Esophagus muscularis mucosa (tissue), 4 donors: ENCODE measurements around the gene LRRC27. TPM values are rescaled to one million over a fixed set of nuclear protein-coding genes. Genes with fewer than 3 reads are reported as not detected.

Source experiments
- DNase-seq: peaks from one replicate; pipeline ENCODE4 v3.0.0-alpha.2; 2017; ENCODE audit errors: extremely low spot score
- H3K27ac ChIP-seq, 4 donors: fragments of 200-600 bp; sonication (generic); replicated peaks in 1 of 4; 1 replicate in 3 of 4; 2 replicates in 1 of 4; pipeline ENCODE4 v1.5.1; 2016 to 2019; ENCODE audit warnings: mild to moderate bottlenecking in 1 of 4
- H3K27me3 ChIP-seq, 4 donors: fragments of 200-600 bp; sonication (generic); one replicate each; pipeline versions ENCODE4 v1.5.1 to v1.6.0; 2016 to 2019
- H3K36me3 ChIP-seq, 4 donors: fragments of 200-600 bp; sonication (generic); one replicate each; pipeline ENCODE4 v1.5.1; 2016 to 2019
- H3K4me1 ChIP-seq, 4 donors: fragments of 200-600 bp; sonication (generic); one replicate each; pipeline ENCODE4 v1.5.1; 2016 to 2019
- H3K4me3 ChIP-seq, 4 donors: fragments of 200-600 bp; sonication (generic); 1 replicate in 2 of 4; 2 replicates in 2 of 4; pipeline ENCODE4 v1.5.1; 2016 to 2019; ENCODE audit warnings: mild to moderate bottlenecking in 4 of 4, moderate library complexity in 1 of 4
- H3K9me3 ChIP-seq, 4 donors: fragments of 200-600 bp; sonication (generic); 1 replicate in 3 of 4; 2 replicates in 1 of 4; pipeline ENCODE4 v1.5.1; 2016 to 2019
- CTCF ChIP-seq, 3 experiments: fragments of 200-600 bp in 2 of 3; fragments of 450-650 bp in 1 of 3; sonication (generic) in 2 of 3; IDR thresholded peaks; one replicate each; pipeline ENCODE4 v1.5.1; 2017 to 2019; ENCODE audit warnings: antibody characterized with exemption in 3 of 3, mild to moderate bottlenecking in 2 of 3, moderate library complexity in 1 of 3
- EP300 ChIP-seq: sonication (generic); formaldehyde crosslinking; IDR thresholded peaks from one replicate; pipeline ENCODE4 v1.6.1; 2017; ENCODE audit warnings: antibody characterized with exemption
- POLR2A ChIP-seq: fragments of 450-650 bp; IDR thresholded peaks from one replicate; pipeline ENCODE4 v1.6.1; 2017; ENCODE audit warnings: antibody characterized with exemption, moderate library complexity, mild to moderate bottlenecking, low read depth
- POLR2AphosphoS5 ChIP-seq, 2 donors: sonication (generic); formaldehyde crosslinking; IDR thresholded peaks; one replicate each; pipeline ENCODE4 v1.6.1; 2017; ENCODE audit warnings: antibody characterized with exemption in 2 of 2
- WGBS: methylation state at CpG from one replicate; pipeline ENCODE4 v1.1.5; 2018; 5-methylcytosine and 5-hydroxymethylcytosine counted together
- intact Hi-C: fragments of 100-400 bp; cut with DNase I; formaldehyde crosslinking; loops from one replicate; pipeline ENCODE4 v1.15.1; 2023
- total RNA-seq, 4 donors: library from RNA; depleted of rRNA; stranded (reverse); fragments of >200 nt; gene quantifications; one replicate each; pipeline versions ENCODE4 v1.1.0 to v1.2.1, GENCODE V29; 2016

The LRRC27 gene
- total RNA-seq, 4 donors from 2014 or later: 5.8 to 19.1 (median 9.5) TPM

DNA sequence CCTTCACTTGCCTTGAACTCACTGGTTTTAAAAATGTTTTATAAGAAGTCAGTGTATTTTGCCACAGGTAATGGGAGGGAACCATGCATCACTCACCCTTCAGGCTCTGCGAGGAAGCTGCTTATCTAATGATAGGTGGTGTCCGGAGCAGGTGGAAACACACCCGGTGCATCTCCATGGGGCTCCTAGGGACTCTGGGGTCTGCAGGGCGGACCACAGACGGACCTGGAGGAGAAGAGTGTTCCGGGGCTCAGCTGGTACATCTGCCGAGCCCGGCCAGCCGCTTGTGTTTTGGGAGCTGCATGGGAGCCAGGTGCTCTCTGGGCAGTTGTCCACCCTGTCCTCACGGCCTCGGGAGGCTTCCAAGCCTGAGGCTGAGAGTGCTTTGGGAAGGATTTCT lies 7.3 kb downstream of the LRRC27 start:
- no peak for DNase-seq
- Histone ChIP-seq H3K27me3 (no peaks in the 10 kb centered on the region), H3K4me3 (no peak overlapping the region), H3K4me1 (peaks cover 0 to 8% (median 2%) of the 10 kb centered on the region in 4 donors), H3K9me3 (no peaks in the 10 kb centered on the region), H3K27ac (no peak overlapping the region), H3K36me3 (peaks cover 0 to 55% (median 10%) of the 10 kb centered on the region in 4 donors)
- no peak for TF ChIP-seq POLR2AphosphoS5 (IDR thresholded peaks at IDR 0.05)
- no peak for TF ChIP-seq CTCF (IDR thresholded peaks at IDR 0.05)
- TF ChIP-seq EP300: no peak
- no peak for TF ChIP-seq POLR2A
- WGBS: 97% methylated on average over 10 of the region's 11 CpGs
- intact Hi-C loops: no loop called here

- peaks cover 0 to 5% (median 2%) of the 10 kb centered on the region in 4 donors for H3K4me1 ChIP-seq
- peaks cover 0 to 64% (median 23%) of the 10 kb centered on the region in 4 donors for H3K36me3 ChIP-seq
- TF ChIP-seq POLR2AphosphoS5 (IDR thresholded peaks at IDR 0.05): no peak
- no peak for TF ChIP-seq POLR2A
- no peak for TF ChIP-seq EP300
- TF ChIP-seq CTCF (IDR thresholded peaks at IDR 0.05): no peak
- H3K27me3 ChIP-seq: no peaks in the 10 kb centered on the region
- H3K9me3 ChIP-seq: no peaks in the 10 kb centered on the region
- intact Hi-C loops: no loop called here
- 98% methylated on average over 6 of the region's 6 CpGs for WGBS
- DNase-seq: no peak
- no peak overlapping the region for H3K4me3 ChIP-seq
- H3K27ac ChIP-seq: no peak overlapping the region
Measured at GRCh38 chr10:132341017-132341416, 9.0 kb downstream of the LRRC27 start.

DNA sequence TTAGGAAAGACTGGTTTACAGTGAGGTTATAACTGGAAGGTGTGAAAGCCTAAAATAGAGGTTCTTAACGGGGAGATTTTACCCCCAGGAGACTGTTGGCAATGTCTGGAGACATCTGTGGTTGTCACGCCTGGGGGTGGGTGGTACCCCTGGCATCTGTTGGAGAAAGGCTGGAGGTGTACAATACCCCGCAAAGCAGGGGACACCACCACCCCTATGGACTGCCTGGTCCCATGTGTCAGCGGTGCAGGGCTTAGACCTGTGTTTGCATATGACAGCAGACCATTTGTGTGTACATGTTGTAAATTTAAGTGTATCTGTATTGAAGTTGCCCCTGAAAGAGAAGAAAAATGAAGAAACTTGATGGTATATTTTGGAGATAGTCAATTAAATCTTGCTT lies 9.8 kb downstream of the LRRC27 start:
- Histone ChIP-seq H3K4me3 (no peak overlapping the region), H3K36me3 (peaks cover 0 to 67% (median 24%) of the 10 kb centered on the region in 4 donors), H3K27ac (no peak overlapping the region), H3K9me3 (no peaks in the 10 kb centered on the region), H3K4me1 (no peaks in the 10 kb centered on the region), H3K27me3 (no peaks in the 10 kb centered on the region)
- no peak for DNase-seq
- WGBS: 89% methylated on average over 4 of the region's 4 CpGs
- intact Hi-C loops: no loop called here
- TF ChIP-seq POLR2AphosphoS5 (IDR thresholded peaks at IDR 0.05): no peak
- no peak for TF ChIP-seq POLR2A
- no peak for TF ChIP-seq EP300
- no peak for TF ChIP-seq CTCF (IDR thresholded peaks at IDR 0.05)

DNA sequence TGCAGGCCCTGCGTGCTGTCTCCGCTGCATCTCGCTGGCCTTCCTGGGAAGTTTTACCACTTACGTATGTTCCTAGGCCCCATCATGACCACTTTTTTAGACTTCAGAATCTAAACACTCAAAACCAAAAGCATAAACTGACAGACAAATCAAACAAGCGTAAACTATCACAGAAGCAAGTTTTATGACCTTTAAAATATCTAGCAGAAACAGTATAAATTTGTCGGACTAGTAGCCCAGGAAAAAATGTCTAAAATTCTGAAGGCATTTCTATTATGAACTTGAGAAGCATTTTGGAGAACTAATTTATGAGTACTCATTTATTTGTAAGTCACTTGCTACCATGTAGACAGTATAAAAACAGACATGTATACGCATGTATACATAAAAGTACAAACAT lies 10.6 kb downstream of the LRRC27 start:
- Histone ChIP-seq H3K27ac (no peak overlapping the region), H3K36me3 (peaks cover 0 to 72% (median 25%) of the 10 kb centered on the region in 4 donors), H3K9me3 (no peaks in the 10 kb centered on the region), H3K4me1 (no peaks in the 10 kb centered on the region), H3K4me3 (no peak overlapping the region), H3K27me3 (no peaks in the 10 kb centered on the region)
- TF ChIP-seq EP300 (no peak), CTCF (IDR thresholded peaks at IDR 0.05) (no peak), POLR2AphosphoS5 (IDR thresholded peaks at IDR 0.05) (no peak), POLR2A (no peak)
- WGBS: 97% methylated on average over 7 of the region's 7 CpGs
- intact Hi-C loops: no loop called here
- DNase-seq: no peak

DNA sequence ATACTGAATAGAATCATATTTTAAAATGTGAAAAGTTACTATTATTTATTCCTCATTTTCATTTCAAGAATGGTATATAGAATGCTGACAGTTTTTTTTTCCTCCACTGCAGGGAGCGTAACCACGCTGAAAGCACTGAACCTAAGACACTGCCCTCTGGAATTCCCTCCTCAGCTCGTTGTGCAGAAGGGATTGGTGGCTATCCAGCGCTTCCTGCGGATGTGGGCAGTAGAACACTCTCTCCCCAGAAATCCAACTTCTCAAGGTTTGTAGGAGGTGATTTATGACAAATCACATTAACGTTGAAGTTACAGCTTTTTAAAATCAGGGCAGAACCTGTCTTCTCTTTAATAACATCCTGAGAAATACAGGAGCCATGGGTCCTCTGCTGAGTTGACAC lies 12.4 kb downstream of the LRRC27 start:
- intact Hi-C loops: no loop called here
- Histone ChIP-seq H3K27me3 (no peaks in the 10 kb centered on the region), H3K27ac (no peak overlapping the region), H3K4me3 (no peak overlapping the region), H3K36me3 (peaks cover 0 to 71% (median 27%) of the 10 kb centered on the region in 4 donors), H3K4me1 (no peaks in the 10 kb centered on the region), H3K9me3 (no peaks in the 10 kb centered on the region)
- no peak for DNase-seq
- WGBS: 89% methylated on average over 6 of the region's 6 CpGs
- TF ChIP-seq POLR2AphosphoS5 (IDR thresholded peaks at IDR 0.05) (no peak), EP300 (no peak), POLR2A (no peak), CTCF (IDR thresholded peaks at IDR 0.05) (no peak)
